HEK293 (cell line): ENCODE results near the gene TCF7L1.

Experiments
- CTCF ChIA-PET: fragments of 350-600 bp; formaldehyde crosslinking; extraction: SDS; loops from one replicate; lab custom pipeline; 2021; ENCODE audit warnings: antibody characterized with exemption; lab: Yijun Ruan, JAX
- POLR2A ChIA-PET: fragments of 300-600 bp; formaldehyde crosslinking; extraction: SDS; loops from one replicate; lab custom pipeline; 2020; ENCODE audit warnings: antibody characterized with exemption, inconsistent platforms; lab: Yijun Ruan, JAX
- H3K27ac ChIP-seq: fragments of 200-500 bp; sonication (Bioruptor generic); 2 replicates; pipeline ENCODE4 v1.5.1; 2014; ENCODE audit warnings: low read depth, low read length, control low read depth, inconsistent platforms; ENCODE audit errors: extremely low read depth
- H3K36me3 ChIP-seq, 2 experiments: fragments of 200-500 bp in 1 of 2; sonication (Bioruptor generic) in 1 of 2; 1 replicate in 1 of 2; 2 replicates in 1 of 2; pipeline ENCODE4 v1.5.1; 2014 to 2017; ENCODE audit warnings: inconsistent platforms in 2 of 2, low read length in 2 of 2; ENCODE audit not compliant: control insufficient read depth in 2 of 2, insufficient read depth in 1 of 2
- H3K4me1 ChIP-seq: fragments of 200-500 bp; sonication (Bioruptor generic); 2 replicates; pipeline ENCODE4 v1.5.1; 2014; ENCODE audit warnings: mild to moderate bottlenecking, low read length, inconsistent platforms; ENCODE audit not compliant: control insufficient read depth, insufficient read depth
- H3K4me3 ChIP-seq: 2 replicates; pipeline ENCODE4 v1.5.1; 2011; ENCODE audit warnings: low read depth, mild to moderate bottlenecking, control low read depth, low read length, moderate library complexity
- H3K9me3 ChIP-seq: fragments of 200-500 bp; sonication (Bioruptor generic); 2 replicates; pipeline ENCODE4 v1.5.1; 2014; ENCODE audit warnings: low read depth, low read length, inconsistent platforms; ENCODE audit not compliant: control insufficient read depth, insufficient read depth
- CTCF ChIP-seq: fragments of 450-650 bp; formaldehyde crosslinking; IDR thresholded peaks from 2 replicates; pipeline ENCODE4 v1.5.1; 2016; ENCODE audit warnings: missing biosample characterization, missing genetic modification characterization
- HOXA7 ChIP-seq: sonication (generic); formaldehyde crosslinking; IDR thresholded peaks from 2 replicates; pipeline ENCODE4 v1.8.1; 2022; ENCODE audit warnings: missing genetic modification reagents, borderline replicate concordance
- PRDM10 ChIP-seq: fragments of 450-650 bp; formaldehyde crosslinking; IDR thresholded peaks from 2 replicates; pipeline ENCODE4 v1.5.1; 2016; ENCODE audit warnings: missing biosample characterization, missing genetic modification characterization
- YY1 ChIP-seq: fragments of 450-650 bp; formaldehyde crosslinking; IDR thresholded peaks from 2 replicates; pipeline ENCODE4 v1.5.1; 2018; ENCODE audit warnings: missing biosample characterization, missing genetic modification characterization
- ZBTB17 ChIP-seq: fragments of 450-650 bp; formaldehyde crosslinking; IDR thresholded peaks from 2 replicates; pipeline ENCODE4 v1.5.1; 2016; ENCODE audit warnings: missing biosample characterization, missing genetic modification characterization
- ZBTB6 ChIP-seq: fragments of 450-650 bp; formaldehyde crosslinking; IDR thresholded peaks from 2 replicates; pipeline ENCODE4 v1.5.1; 2017; ENCODE audit warnings: missing biosample characterization, missing genetic modification characterization
- ZNF121 ChIP-seq: fragments of 450-650 bp; formaldehyde crosslinking; IDR thresholded peaks from 2 replicates; pipeline ENCODE4 v1.5.1; 2016; ENCODE audit warnings: missing biosample characterization, missing genetic modification characterization
- ZNF174 ChIP-seq: fragments of 450-650 bp; formaldehyde crosslinking; IDR thresholded peaks from 2 replicates; pipeline ENCODE4 v1.5.0; 2017; ENCODE audit warnings: missing biosample characterization, mild to moderate bottlenecking, missing genetic modification characterization
- ZNF24 ChIP-seq: fragments of 450-650 bp; formaldehyde crosslinking; IDR thresholded peaks from 2 replicates; pipeline ENCODE4 v1.5.1; 2016; ENCODE audit warnings: missing biosample characterization, missing genetic modification characterization
- ZNF311 ChIP-seq: fragments of 450-650 bp; formaldehyde crosslinking; IDR thresholded peaks from 2 replicates; pipeline ENCODE4 v1.5.1; 2017; ENCODE audit warnings: missing biosample characterization, missing genetic modification characterization, borderline replicate concordance
- ZNF521 ChIP-seq: fragments of 450-650 bp; formaldehyde crosslinking; IDR thresholded peaks from 2 replicates; pipeline ENCODE4 v1.5.1; 2017; ENCODE audit warnings: missing biosample characterization, mild to moderate bottlenecking, missing genetic modification characterization
- ZNF529 ChIP-seq: fragments of 450-650 bp; formaldehyde crosslinking; IDR thresholded peaks from 2 replicates; pipeline ENCODE4 v1.5.1; 2017; ENCODE audit warnings: missing genetic modification characterization, missing biosample characterization; ENCODE audit not compliant: insufficient replicate concordance
- ZNF561 ChIP-seq: fragments of 450-650 bp; IDR thresholded peaks from 2 replicates; pipeline ENCODE4 v1.5.1; 2018; ENCODE audit warnings: missing biosample characterization, missing genetic modification characterization, borderline replicate concordance
- ZNF621 ChIP-seq: fragments of 450-650 bp; formaldehyde crosslinking; IDR thresholded peaks from 2 replicates; pipeline ENCODE4 v1.5.1; 2017; ENCODE audit warnings: missing biosample characterization, missing genetic modification characterization
- ZNF704 ChIP-seq: fragments of 450-650 bp; formaldehyde crosslinking; IDR thresholded peaks from 2 replicates; pipeline ENCODE4 v1.5.1; 2016; ENCODE audit warnings: missing biosample characterization, missing genetic modification characterization
- ZNF76 ChIP-seq: fragments of 450-650 bp; formaldehyde crosslinking; IDR thresholded peaks from 2 replicates; pipeline ENCODE4; 2016; ENCODE audit warnings: low read depth, missing biosample characterization, missing genetic modification characterization, borderline replicate concordance

TCF7L1 gene

GRCh38 chr2:85222792-85223191, 89.6 kb downstream of the TCF7L1 start (continued):
- TF ChIP-seq ZNF311 (tag by site-specific recombination) (no peak), ZNF121 (tag by site-specific recombination) (no peak), ZBTB17 (tag by site-specific recombination) (0 out of 2 replicates have a peak, but pooled peaks have one; percentile 16)

GRCh38 chr2:85226783-85227182, 93.6 kb downstream of the TCF7L1 start:
- Histone ChIP-seq H3K4me1 (no peaks in the 10 kb centered on the region), H3K9me3 (no peaks in the 10 kb centered on the region), H3K27ac (no peak overlapping the region), H3K4me3 (no peak overlapping the region), H3K36me3 (no peaks in the 10 kb centered on the region)
- ChIA-PET CTCF (interaction anchor here (0.6 to 1.7 kb wide), 2 partner anchors 12 to 159 kb away, joined by 3 to 7 read pairs; no protein-coding TSS in a partner anchor), POLR2A (interaction anchor here (0.7 kb wide), 1 partner anchor 334 kb away, joined by 3 read pairs; the partner anchor contains the start of gene GGCX)
- no peak for TF ChIP-seq ZNF704 (tag by site-specific recombination)
- no peak for TF ChIP-seq ZNF529 (tag by site-specific recombination)
- no peak for TF ChIP-seq ZBTB17 (tag by site-specific recombination)
- no peak for TF ChIP-seq HOXA7
- no peak for TF ChIP-seq ZNF521
- no peak for TF ChIP-seq ZNF24 (tag by site-specific recombination)

- Histone ChIP-seq H3K27ac (no peak overlapping the region), H3K36me3 (no peaks in the 10 kb centered on the region), H3K4me3 (no peak overlapping the region), H3K9me3 (no peaks in the 10 kb centered on the region), H3K4me1 (no peaks in the 10 kb centered on the region)
- CTCF ChIA-PET, result interaction anchor here (0.6 to 1.6 kb wide), 5 partner anchors 16 to 98 kb away, joined by 3 to 8 read pairs (median 3); partner anchors contain the start of gene TCF7L1
- POLR2A ChIA-PET, result no interaction called here
- TF ChIP-seq PRDM10 (tag by site-specific recombination) (no peak), ZNF561 (no peak), ZNF621 (tag by site-specific recombination) (no peak), ZNF174 (tag by site-specific recombination) (no peak), ZBTB6 (tag by site-specific recombination) (no peak), ZNF76 (tag by site-specific recombination) (no peak), YY1 (tag by site-specific recombination) (no peak), CTCF (tag by site-specific recombination) (peak; percentile 29)
Observed at GRCh38 chr2:85230679-85231467, 97.7 kb downstream of the TCF7L1 start.
